Liver (tissue), 9 donors: ENCODE results near the gene BMS1. TPM values are rescaled to one million over a fixed set of nuclear protein-coding genes. Genes with fewer than 3 reads are reported as not detected.

Source experiments
- DNase-seq: peaks from one replicate; pipeline ENCODE4 v3.0.0-alpha.2; 2017; ENCODE audit warnings: low spot score
- H3K27ac ChIP-seq, 2 donors: one replicate each; pipeline ENCODE4 v1.7.0; 2013; ENCODE audit warnings: inconsistent platforms in 2 of 2, low read length in 2 of 2, control low read depth in 1 of 2, low read depth in 1 of 2, mild to moderate bottlenecking in 1 of 2
- H3K27me3 ChIP-seq, 4 donors: one replicate each; pipeline versions ENCODE4 v1.6.1 to v1.7.0; 2013; ENCODE audit warnings: low read length in 3 of 4, inconsistent platforms in 1 of 4, mild to moderate bottlenecking in 1 of 4, moderate library complexity in 1 of 4; ENCODE audit not compliant: control insufficient read depth in 4 of 4, insufficient read depth in 4 of 4
- H3K36me3 ChIP-seq, 4 donors: one replicate each; pipeline versions ENCODE4 v1.6.1 to v1.7.0; 2013; ENCODE audit warnings: low read length in 3 of 4, mild to moderate bottlenecking in 3 of 4, low read depth in 1 of 4, moderate library complexity in 1 of 4; ENCODE audit not compliant: control insufficient read depth in 4 of 4, insufficient read depth in 3 of 4
- H3K4me1 ChIP-seq, 4 donors: one replicate each; pipeline versions ENCODE4 v1.6.1 to v1.7.0; 2013; ENCODE audit warnings: low read length in 3 of 4, mild to moderate bottlenecking in 3 of 4, moderate library complexity in 1 of 4; ENCODE audit not compliant: control insufficient read depth in 4 of 4, insufficient read depth in 4 of 4
- H3K4me3 ChIP-seq, 3 donors: one replicate each; pipeline versions ENCODE4 v1.6.1 to v1.7.0; 2013; ENCODE audit warnings: low read length in 3 of 3, control low read depth in 1 of 3, low read depth in 1 of 3, mild to moderate bottlenecking in 1 of 3
- H3K9ac ChIP-seq, 2 donors: one replicate each; pipeline ENCODE4 v1.7.0; 2013; ENCODE audit warnings: low read length in 2 of 2, mild to moderate bottlenecking in 2 of 2, moderate library complexity in 2 of 2, control low read depth in 1 of 2, low read depth in 1 of 2
- H3K9me3 ChIP-seq, 4 donors: one replicate each; pipeline versions ENCODE4 v1.6.1 to v1.7.0; 2013; ENCODE audit warnings: low read length in 3 of 4; ENCODE audit not compliant: control insufficient read depth in 4 of 4
- EGR1 ChIP-seq, 2 donors: IDR thresholded peaks; 2 replicates each; pipeline ENCODE4 v1.6.1; 2016 to 2018; ENCODE audit warnings: antibody characterized with exemption in 2 of 2, low read depth in 2 of 2
- FOXA1 ChIP-seq: IDR thresholded peaks from 2 replicates; pipeline ENCODE4 v1.6.1; 2016; ENCODE audit warnings: antibody characterized with exemption
- FOXA2 ChIP-seq: IDR thresholded peaks from 2 replicates; pipeline ENCODE4 v1.6.1; 2016; ENCODE audit warnings: antibody characterized with exemption
- GABPA ChIP-seq, 2 donors: IDR thresholded peaks in 1 of 2; conservative IDR thresholded peaks in 1 of 2; 2 replicates each; pipeline ENCODE4 v1.6.1; 2016; ENCODE audit warnings: antibody characterized with exemption in 2 of 2, mild to moderate bottlenecking in 1 of 2, moderate library complexity in 1 of 2
- HNF4A ChIP-seq, 2 donors: conservative IDR thresholded peaks; 2 replicates each; pipeline ENCODE4 v1.6.1; 2016; ENCODE audit warnings: antibody characterized with exemption in 2 of 2, mild to moderate bottlenecking in 2 of 2
- HNF4G ChIP-seq: IDR thresholded peaks from 2 replicates; pipeline ENCODE4 v1.6.1; 2016; ENCODE audit warnings: antibody characterized with exemption
- JUND ChIP-seq, 2 donors: IDR thresholded peaks; 2 replicates each; pipeline ENCODE4 v1.6.1; 2016; ENCODE audit warnings: antibody characterized with exemption in 2 of 2
- NR2F2 ChIP-seq: IDR thresholded peaks from 2 replicates; pipeline ENCODE4 v1.6.1; 2016; ENCODE audit warnings: antibody characterized with exemption
- RAD21 ChIP-seq, 2 donors: IDR thresholded peaks; 2 replicates each; pipeline ENCODE4 v1.6.1; 2016; ENCODE audit warnings: antibody characterized with exemption in 2 of 2, mild to moderate bottlenecking in 2 of 2
- RXRA ChIP-seq, 2 donors: IDR thresholded peaks; 2 replicates each; pipeline ENCODE4 v1.6.1; 2017 to 2018; ENCODE audit warnings: antibody characterized with exemption in 2 of 2, mild to moderate bottlenecking in 1 of 2
- SP1 ChIP-seq: IDR thresholded peaks from 2 replicates; pipeline ENCODE4 v1.6.1; 2018; ENCODE audit warnings: antibody characterized with exemption, mild to moderate bottlenecking
- TAF1 ChIP-seq: conservative IDR thresholded peaks from 2 replicates; pipeline ENCODE4 v1.6.1; 2016; ENCODE audit warnings: antibody characterized with exemption, mild to moderate bottlenecking
- YY1 ChIP-seq: IDR thresholded peaks from 2 replicates; pipeline ENCODE4 v1.6.1; 2016; ENCODE audit warnings: antibody characterized with exemption, mild to moderate bottlenecking
- WGBS: extraction: QIAGEN DNeasy Blood & Tissue Kit; methylation state at CpG from one replicate; pipeline ENCODE4 v1.1.7; 2013; 5-methylcytosine and 5-hydroxymethylcytosine counted together
- polyA plus RNA-seq, 2 donors: library from polyadenylated mRNA; stranded (reverse) in 1 of 2; unstranded in 1 of 2; fragments of 200-250 nt in 1 of 2; fragments of >200 nt in 1 of 2; fragmentation: Nextera tagmentation in 1 of 2; extraction: Ambion mirVana in 1 of 2; gene quantifications; one replicate each; pipeline versions ENCODE4 v1.2.1 to v1.2.3, GENCODE V29; 2013 to 2015
- total RNA-seq, 2 donors: library from RNA; depleted of rRNA; stranded (reverse); fragments of >200 nt; gene quantifications; one replicate each; pipeline ENCODE4 v1.2.3, GENCODE V29; 2014
- TF ChIP-seq, protein P1 (sequence below): IDR thresholded peaks from 2 replicates; pipeline ENCODE4 v1.6.1; 2016; ENCODE audit warnings: antibody characterized with exemption
- TF ChIP-seq, protein P2 (sequence below): fragments of 150-350 bp; IDR thresholded peaks from 2 replicates; pipeline ENCODE4 v1.5.1; 2017; ENCODE audit warnings: improper control_type of control experiment, low read depth, low read length; ENCODE audit not compliant: missing input control
- TF ChIP-seq, protein P3 (sequence below): IDR thresholded peaks from 2 replicates; pipeline ENCODE4 v1.6.1; 2016; ENCODE audit warnings: antibody characterized with exemption
- TF ChIP-seq, protein P4 (sequence below): IDR thresholded peaks from 2 replicates; pipeline ENCODE4 v1.6.1; 2016; ENCODE audit warnings: antibody characterized with exemption, mild to moderate bottlenecking
- donor health status: healthy.
- donor health status: healthy.
- donor health status: healthy.
- donor health status: healthy.
- donor health status: healthy.

The BMS1 gene
- total and polyA plus RNA-seq, 4 donors, result 3.6 to 10.4 (median 5.2) TPM

DNA sequence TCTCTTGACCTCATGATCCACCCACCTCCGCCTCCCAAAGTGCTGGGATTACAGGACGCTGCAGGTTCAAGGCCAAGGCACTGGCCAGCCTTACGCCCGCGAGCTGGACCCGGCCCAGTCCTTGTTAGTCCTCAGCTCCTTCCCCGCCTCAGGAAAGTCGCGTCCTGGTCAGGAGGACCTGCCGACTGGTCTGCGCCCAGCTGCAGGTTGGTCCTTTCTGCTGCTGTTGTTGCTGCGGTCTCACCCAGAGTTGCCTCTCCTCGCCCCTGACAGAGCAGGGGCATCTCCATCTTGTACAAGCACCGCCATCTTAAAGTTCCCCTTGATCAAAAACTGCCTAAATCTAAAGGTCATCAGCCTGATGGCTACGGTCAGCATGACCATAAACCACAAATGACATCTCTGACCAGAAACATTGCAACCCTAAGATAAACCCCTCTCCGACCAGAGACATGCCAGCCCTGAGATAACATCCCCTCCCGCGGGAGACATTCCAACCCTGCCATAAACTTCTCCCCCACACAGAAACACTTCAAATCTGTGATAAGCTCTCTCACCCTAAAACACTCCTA lies 13.9 kb upstream of the BMS1 start:
- TF ChIP-seq SP1 (no peak), HNF4A (conservative IDR thresholded peaks at IDR 0.05) (no peak), FOXA2 (no peak), TAF1 (no peak), EGR1 (IDR thresholded peaks at IDR 0.05; ENCODE audit: low read depth in 2 of 2) (no peak), HNF4G (no peak), FOXA1 (no peak), RAD21 (IDR thresholded peaks at IDR 0.05) (no peak), YY1 (no peak)
- TF ChIP-seq, protein P1, sequence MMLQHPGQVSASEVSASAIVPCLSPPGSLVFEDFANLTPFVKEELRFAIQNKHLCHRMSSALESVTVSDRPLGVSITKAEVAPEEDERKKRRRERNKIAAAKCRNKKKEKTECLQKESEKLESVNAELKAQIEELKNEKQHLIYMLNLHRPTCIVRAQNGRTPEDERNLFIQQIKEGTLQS, result no peak
- TF ChIP-seq, protein P2, sequence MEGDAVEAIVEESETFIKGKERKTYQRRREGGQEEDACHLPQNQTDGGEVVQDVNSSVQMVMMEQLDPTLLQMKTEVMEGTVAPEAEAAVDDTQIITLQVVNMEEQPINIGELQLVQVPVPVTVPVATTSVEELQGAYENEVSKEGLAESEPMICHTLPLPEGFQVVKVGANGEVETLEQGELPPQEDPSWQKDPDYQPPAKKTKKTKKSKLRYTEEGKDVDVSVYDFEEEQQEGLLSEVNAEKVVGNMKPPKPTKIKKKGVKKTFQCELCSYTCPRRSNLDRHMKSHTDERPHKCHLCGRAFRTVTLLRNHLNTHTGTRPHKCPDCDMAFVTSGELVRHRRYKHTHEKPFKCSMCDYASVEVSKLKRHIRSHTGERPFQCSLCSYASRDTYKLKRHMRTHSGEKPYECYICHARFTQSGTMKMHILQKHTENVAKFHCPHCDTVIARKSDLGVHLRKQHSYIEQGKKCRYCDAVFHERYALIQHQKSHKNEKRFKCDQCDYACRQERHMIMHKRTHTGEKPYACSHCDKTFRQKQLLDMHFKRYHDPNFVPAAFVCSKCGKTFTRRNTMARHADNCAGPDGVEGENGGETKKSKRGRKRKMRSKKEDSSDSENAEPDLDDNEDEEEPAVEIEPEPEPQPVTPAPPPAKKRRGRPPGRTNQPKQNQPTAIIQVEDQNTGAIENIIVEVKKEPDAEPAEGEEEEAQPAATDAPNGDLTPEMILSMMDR, result no peak
- Histone ChIP-seq H3K4me1 (no peaks in the 10 kb centered on the region), H3K9me3 (peaks cover 0 to 7% (median 0%) of the 10 kb centered on the region in 4 donors), H3K27ac (no peak overlapping the region), H3K27me3 (peaks cover 0 to 4% (median 0%) of the 10 kb centered on the region in 4 donors), H3K36me3 (no peaks in the 10 kb centered on the region), H3K9ac (no peak overlapping the region), H3K4me3 (no peak overlapping the region)
- no peak for DNase-seq
- 88% methylated on average over 18 of the region's 18 CpGs for WGBS

DNA sequence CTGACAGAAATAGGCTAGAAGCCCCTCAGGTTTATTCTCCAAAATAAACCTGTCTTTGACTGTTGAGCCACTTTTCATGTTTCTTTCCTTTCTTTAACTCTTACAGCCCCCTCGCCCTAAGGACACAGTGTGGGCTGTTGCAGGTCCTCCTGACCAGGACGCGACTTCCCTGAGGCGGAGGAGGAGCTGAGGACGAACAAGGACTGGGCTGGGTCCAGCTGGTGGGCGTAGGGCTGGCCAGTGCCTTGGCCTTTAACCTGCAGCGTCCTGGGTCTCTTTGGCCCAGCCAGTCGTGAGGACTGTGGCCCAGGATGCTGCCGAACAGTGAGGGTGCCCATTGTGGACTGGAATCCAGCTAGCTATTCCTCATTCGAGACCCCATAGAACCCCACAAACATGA lies 13.4 kb upstream of the BMS1 start:
- TF ChIP-seq HNF4A (conservative IDR thresholded peaks at IDR 0.05) (no peak), HNF4G (no peak), GABPA (IDR thresholded peaks at IDR 0.05 in 1 of 2, conservative IDR thresholded peaks at IDR 0.05 in 1 of 2) (no peak), RAD21 (IDR thresholded peaks at IDR 0.05) (no peak), EGR1 (IDR thresholded peaks at IDR 0.05; ENCODE audit: low read depth in 2 of 2) (no peak), FOXA2 (no peak), RXRA (IDR thresholded peaks at IDR 0.05) (no peak), TAF1 (no peak), JUND (IDR thresholded peaks at IDR 0.05) (no peak), NR2F2 (no peak), SP1 (no peak), FOXA1 (no peak)
- TF ChIP-seq, protein P3, sequence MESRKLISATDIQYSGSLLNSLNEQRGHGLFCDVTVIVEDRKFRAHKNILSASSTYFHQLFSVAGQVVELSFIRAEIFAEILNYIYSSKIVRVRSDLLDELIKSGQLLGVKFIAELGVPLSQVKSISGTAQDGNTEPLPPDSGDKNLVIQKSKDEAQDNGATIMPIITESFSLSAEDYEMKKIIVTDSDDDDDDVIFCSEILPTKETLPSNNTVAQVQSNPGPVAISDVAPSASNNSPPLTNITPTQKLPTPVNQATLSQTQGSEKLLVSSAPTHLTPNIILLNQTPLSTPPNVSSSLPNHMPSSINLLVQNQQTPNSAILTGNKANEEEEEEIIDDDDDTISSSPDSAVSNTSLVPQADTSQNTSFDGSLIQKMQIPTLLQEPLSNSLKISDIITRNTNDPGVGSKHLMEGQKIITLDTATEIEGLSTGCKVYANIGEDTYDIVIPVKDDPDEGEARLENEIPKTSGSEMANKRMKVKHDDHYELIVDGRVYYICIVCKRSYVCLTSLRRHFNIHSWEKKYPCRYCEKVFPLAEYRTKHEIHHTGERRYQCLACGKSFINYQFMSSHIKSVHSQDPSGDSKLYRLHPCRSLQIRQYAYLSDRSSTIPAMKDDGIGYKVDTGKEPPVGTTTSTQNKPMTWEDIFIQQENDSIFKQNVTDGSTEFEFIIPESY, result no peak
- TF ChIP-seq, protein P1, result no peak
- TF ChIP-seq, protein P4, sequence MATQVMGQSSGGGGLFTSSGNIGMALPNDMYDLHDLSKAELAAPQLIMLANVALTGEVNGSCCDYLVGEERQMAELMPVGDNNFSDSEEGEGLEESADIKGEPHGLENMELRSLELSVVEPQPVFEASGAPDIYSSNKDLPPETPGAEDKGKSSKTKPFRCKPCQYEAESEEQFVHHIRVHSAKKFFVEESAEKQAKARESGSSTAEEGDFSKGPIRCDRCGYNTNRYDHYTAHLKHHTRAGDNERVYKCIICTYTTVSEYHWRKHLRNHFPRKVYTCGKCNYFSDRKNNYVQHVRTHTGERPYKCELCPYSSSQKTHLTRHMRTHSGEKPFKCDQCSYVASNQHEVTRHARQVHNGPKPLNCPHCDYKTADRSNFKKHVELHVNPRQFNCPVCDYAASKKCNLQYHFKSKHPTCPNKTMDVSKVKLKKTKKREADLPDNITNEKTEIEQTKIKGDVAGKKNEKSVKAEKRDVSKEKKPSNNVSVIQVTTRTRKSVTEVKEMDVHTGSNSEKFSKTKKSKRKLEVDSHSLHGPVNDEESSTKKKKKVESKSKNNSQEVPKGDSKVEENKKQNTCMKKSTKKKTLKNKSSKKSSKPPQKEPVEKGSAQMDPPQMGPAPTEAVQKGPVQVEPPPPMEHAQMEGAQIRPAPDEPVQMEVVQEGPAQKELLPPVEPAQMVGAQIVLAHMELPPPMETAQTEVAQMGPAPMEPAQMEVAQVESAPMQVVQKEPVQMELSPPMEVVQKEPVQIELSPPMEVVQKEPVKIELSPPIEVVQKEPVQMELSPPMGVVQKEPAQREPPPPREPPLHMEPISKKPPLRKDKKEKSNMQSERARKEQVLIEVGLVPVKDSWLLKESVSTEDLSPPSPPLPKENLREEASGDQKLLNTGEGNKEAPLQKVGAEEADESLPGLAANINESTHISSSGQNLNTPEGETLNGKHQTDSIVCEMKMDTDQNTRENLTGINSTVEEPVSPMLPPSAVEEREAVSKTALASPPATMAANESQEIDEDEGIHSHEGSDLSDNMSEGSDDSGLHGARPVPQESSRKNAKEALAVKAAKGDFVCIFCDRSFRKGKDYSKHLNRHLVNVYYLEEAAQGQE, result no peak
- TF ChIP-seq, protein P2, result no peak
- Histone ChIP-seq H3K27me3 (peaks cover 0 to 4% (median 0%) of the 10 kb centered on the region in 4 donors), H3K9me3 (peaks cover 0 to 7% (median 0%) of the 10 kb centered on the region in 4 donors), H3K9ac (no peak overlapping the region), H3K36me3 (no peaks in the 10 kb centered on the region), H3K4me3 (no peak overlapping the region), H3K4me1 (no peaks in the 10 kb centered on the region), H3K27ac (no peak overlapping the region)
- 80% methylated on average over 10 of the region's 10 CpGs for WGBS
- no peak for DNase-seq
